Measurements from ENCODE around the gene HAL.

DNA sequence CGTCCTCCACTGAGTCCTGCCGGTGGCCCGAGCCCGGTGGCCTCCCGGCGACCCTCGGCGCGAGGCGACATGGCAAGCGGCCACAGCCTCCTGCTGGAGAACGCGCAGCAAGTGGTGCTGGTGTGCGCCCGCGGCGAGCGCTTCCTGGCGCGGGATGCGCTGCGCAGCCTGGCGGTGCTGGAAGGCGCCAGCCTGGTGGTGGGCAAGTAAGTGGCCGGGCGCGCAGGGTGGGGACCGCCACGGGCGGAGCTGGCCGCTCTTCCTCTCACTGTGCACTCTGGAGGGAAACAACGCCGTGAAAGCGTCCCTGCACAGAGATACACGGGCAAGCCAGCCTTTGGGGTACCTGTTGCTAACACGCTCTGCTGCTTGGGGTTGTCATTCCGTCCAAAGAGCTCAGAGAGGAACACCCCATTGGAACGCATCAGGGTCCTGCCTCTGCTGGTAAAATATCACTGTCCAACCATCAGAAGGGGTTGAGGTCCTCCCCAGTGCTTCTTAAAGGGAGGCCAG is 52.8 kb downstream of the HAL start, which contains the start of gene AMDHD1:
- TF ChIP-seq, protein P1, sequence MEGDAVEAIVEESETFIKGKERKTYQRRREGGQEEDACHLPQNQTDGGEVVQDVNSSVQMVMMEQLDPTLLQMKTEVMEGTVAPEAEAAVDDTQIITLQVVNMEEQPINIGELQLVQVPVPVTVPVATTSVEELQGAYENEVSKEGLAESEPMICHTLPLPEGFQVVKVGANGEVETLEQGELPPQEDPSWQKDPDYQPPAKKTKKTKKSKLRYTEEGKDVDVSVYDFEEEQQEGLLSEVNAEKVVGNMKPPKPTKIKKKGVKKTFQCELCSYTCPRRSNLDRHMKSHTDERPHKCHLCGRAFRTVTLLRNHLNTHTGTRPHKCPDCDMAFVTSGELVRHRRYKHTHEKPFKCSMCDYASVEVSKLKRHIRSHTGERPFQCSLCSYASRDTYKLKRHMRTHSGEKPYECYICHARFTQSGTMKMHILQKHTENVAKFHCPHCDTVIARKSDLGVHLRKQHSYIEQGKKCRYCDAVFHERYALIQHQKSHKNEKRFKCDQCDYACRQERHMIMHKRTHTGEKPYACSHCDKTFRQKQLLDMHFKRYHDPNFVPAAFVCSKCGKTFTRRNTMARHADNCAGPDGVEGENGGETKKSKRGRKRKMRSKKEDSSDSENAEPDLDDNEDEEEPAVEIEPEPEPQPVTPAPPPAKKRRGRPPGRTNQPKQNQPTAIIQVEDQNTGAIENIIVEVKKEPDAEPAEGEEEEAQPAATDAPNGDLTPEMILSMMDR (IDR thresholded peaks at IDR 0.05; ENCODE audit: poor library complexity): peak; percentile 30
- no peak for TF ChIP-seq EZH2 (IDR thresholded peaks at IDR 0.05; ENCODE audit: borderline replicate concordance)
